Measurements from ENCODE around the gene DACT3.

DNA sequence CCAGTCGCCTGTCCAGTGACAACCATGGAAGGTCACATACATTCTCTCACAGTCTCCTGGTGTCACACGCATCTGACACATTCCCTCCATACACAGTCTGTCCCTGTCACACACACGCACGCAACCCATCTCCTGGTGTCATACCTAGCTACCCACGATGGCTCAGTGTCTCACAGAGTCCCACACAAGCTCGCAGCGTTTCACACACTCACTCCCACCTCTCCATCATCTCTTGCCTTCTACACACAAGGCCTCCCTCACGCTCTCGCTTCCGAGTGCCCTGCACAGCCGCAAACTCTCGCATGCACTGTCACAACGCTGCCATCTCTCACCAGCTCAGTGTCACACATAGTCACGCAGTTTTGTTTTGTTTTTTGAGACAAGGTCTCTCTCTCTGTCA is 23.8 kb downstream of the DACT3 start:
- TF ChIP-seq, protein P1, sequence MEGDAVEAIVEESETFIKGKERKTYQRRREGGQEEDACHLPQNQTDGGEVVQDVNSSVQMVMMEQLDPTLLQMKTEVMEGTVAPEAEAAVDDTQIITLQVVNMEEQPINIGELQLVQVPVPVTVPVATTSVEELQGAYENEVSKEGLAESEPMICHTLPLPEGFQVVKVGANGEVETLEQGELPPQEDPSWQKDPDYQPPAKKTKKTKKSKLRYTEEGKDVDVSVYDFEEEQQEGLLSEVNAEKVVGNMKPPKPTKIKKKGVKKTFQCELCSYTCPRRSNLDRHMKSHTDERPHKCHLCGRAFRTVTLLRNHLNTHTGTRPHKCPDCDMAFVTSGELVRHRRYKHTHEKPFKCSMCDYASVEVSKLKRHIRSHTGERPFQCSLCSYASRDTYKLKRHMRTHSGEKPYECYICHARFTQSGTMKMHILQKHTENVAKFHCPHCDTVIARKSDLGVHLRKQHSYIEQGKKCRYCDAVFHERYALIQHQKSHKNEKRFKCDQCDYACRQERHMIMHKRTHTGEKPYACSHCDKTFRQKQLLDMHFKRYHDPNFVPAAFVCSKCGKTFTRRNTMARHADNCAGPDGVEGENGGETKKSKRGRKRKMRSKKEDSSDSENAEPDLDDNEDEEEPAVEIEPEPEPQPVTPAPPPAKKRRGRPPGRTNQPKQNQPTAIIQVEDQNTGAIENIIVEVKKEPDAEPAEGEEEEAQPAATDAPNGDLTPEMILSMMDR (IDR thresholded peaks at IDR 0.05) = no peak
- TF ChIP-seq POLR2A (IDR thresholded peaks at IDR 0.05) = no peak
